Activated T-cell treated with anti-CD3 and anti-CD28 coated beads, Interleukin-2, amount 50 U/mL, for 4 hours (primary cell): ENCODE measurements around the gene TRAF7. TPM values are rescaled to one million over a fixed set of nuclear protein-coding genes. Genes with fewer than 3 reads are reported as not detected.

Experiments
- total RNA-seq, 3 donors: library from RNA; stranded (reverse); gene quantifications; one replicate each; pipeline ENCODE4 v1.2.1, GENCODE V29; 2021

The TRAF7 gene
- total RNA-seq, 3 donors from 2014 or later = 95.6 to 110 (median 102) TPM

Other genes starting within 250 kb of the TRAF7 start
- gene HS3ST6, start 237.4 kb upstream of the TRAF7 start, total RNA-seq = not detected
- gene MSRB1, start 212.6 kb upstream of the TRAF7 start, total RNA-seq = 10 to 100 TPM; 16.8 to 19.4 (median 17.6) TPM
- gene RPL3L, start 201.1 kb upstream of the TRAF7 start, total RNA-seq = not detected
- 100 to 1,000 TPM; 115 to 143 (median 117) TPM for gene NDUFB10, start 196.2 kb upstream of the TRAF7 start, total RNA-seq
- 1,000 to 10,000 TPM; 5,588 to 5,699 (median 5,621) TPM for gene RPS2, start 191.0 kb upstream of the TRAF7 start, total RNA-seq
- gene RNF151, start 188.9 kb upstream of the TRAF7 start, total RNA-seq = under 1 TPM in 2 of 3 donors, not detected in 1; 0.40 to 0.42 TPM
- gene TBL3, start 183.7 kb upstream of the TRAF7 start, total RNA-seq = 100 to 1,000 TPM; 146 to 159 (median 156) TPM
- under 1 TPM in 1 of 3 donors, not detected in 2; 0.35 TPM for gene NOXO1, start 174.3 kb upstream of the TRAF7 start, total RNA-seq
- gene GFER, start 171.6 kb upstream of the TRAF7 start, total RNA-seq = 10 to 100 TPM; 34.9 to 50.0 (median 47.2) TPM
- 1 to 10 TPM; 2.7 to 4.3 (median 3.5) TPM for gene SYNGR3, start 165.8 kb upstream of the TRAF7 start, total RNA-seq
- gene ZNF598, start 146.0 kb upstream of the TRAF7 start, total RNA-seq = 100 to 1,000 TPM; 118 to 127 (median 126) TPM
- 10 to 100 TPM in 2 of 3 donors, 1 to 10 TPM in 1; 9.2 to 19.0 (median 13.1) TPM for gene NPW, start 136.0 kb upstream of the TRAF7 start, total RNA-seq
- gene NHERF2, start 128.9 kb upstream of the TRAF7 start, total RNA-seq = 1 to 10 TPM; 2.0 to 4.4 (median 2.0) TPM
- 10 to 100 TPM; 30.5 to 43.5 (median 34.8) TPM for gene NTHL1, start 107.9 kb upstream of the TRAF7 start, total RNA-seq
- gene TSC2, start 107.8 kb upstream of the TRAF7 start, total RNA-seq = 10 to 100 TPM; 87.6 to 98.0 (median 94.5) TPM
- gene PKD1, start 19.9 kb upstream of the TRAF7 start, total RNA-seq = 100 to 1,000 TPM; 100 to 118 (median 104) TPM
- gene RAB26, start 7.2 kb upstream of the TRAF7 start, total RNA-seq = not detected
- gene CASKIN1, start 40.8 kb downstream of the TRAF7 start, total RNA-seq = 1 to 10 TPM in 1 of 3 donors, under 1 TPM in 2; 0.14 to 1.5 (median 0.34) TPM
- 10 to 100 TPM; 73.6 to 88.0 (median 84.8) TPM for gene MLST8, start 49.7 kb downstream of the TRAF7 start, total RNA-seq
- gene BRICD5, start 55.1 kb downstream of the TRAF7 start, total RNA-seq = 1 to 10 TPM; 6.4 to 8.2 (median 6.8) TPM
- 10 to 100 TPM; 25.8 to 27.9 (median 27.2) TPM for gene PGP, start 59.1 kb downstream of the TRAF7 start, total RNA-seq
- gene E4F1, start 67.8 kb downstream of the TRAF7 start, total RNA-seq = 10 to 100 TPM; 44.3 to 48.7 (median 45.3) TPM
- gene DNASE1L2, start 80.7 kb downstream of the TRAF7 start, total RNA-seq = 1 to 10 TPM in 1 of 3 donors, under 1 TPM in 2; 0.52 to 1.1 (median 0.86) TPM
- 10 to 100 TPM; 21.6 to 23.8 (median 22.5) TPM for gene ECI1, start 95.8 kb downstream of the TRAF7 start, total RNA-seq
- 100 to 1,000 TPM; 412 to 481 (median 413) TPM for gene RNPS1, start 112.3 kb downstream of the TRAF7 start, total RNA-seq
- gene ABCA3, start 184.9 kb downstream of the TRAF7 start, total RNA-seq = 1 to 10 TPM; 2.4 to 3.7 (median 2.7) TPM